ENCODE measurements around the gene G6PC1. TPM values are rescaled to one million over a fixed set of nuclear protein-coding genes. Genes with fewer than 3 reads are reported as not detected.

The G6PC1 gene
- total and polyA plus RNA-seq, 2 of the 13 experiments (the other 11 are each of a cell fraction or from before 2014, with no cell fraction given): 1.7 to 37.9 TPM

DNA sequence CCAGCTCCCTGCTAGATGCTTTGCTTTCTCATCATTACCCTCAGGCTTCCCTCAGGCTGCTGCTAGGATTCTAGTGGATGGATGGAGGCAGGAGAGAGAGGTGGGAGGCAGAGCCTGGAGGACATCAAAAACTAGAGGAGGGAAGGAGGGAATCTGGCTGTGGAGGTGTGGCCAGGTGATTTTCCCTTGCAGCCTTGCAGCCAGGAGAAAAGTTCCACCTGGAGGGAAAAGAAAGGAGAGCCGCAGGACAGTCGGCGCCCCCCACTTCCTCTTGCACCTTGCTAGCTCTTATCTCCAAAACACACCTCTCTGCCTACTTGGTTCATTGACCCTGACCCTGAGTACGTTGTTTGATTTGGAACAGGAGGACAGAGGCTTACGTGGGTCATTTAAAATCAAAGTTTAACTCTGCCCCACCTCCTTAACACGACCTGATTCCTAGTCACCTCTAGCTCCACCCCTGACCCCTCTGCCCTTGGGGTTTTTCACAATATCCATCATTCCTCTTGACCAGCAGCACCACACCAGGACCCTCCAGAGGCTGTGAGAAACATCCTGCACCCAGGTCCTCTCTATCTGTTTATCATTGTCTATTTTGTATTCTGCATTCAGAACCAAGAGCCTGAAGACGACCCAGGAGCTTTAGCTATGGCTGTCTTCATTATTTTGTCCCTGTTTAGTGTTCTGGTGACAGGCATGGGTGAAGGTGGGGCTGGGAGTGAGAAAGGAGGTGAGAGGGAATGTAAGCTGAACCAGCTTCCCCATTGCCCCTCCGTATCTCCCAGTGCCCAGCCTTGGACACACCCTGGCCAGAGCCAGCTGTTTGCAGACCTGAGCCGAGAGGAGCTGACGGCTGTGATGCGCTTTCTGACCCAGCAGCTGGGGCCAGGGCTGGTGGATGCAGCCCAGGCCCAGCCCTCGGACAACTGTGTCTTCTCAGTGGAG, 33.7 kb upstream of the G6PC1 start (continued):
- no peak for TF ChIP-seq PTBP1 (IDR thresholded peaks at IDR 0.05; ENCODE audit: low read depth, low read length, poor library complexity, severe bottlenecking)
- TF ChIP-seq ZNF878 (CRISPR knock-in tag; IDR thresholded peaks at IDR 0.05): 0 out of 2 replicates have a peak, but pooled peaks have one; percentile 56
- TF ChIP-seq, protein P1, sequence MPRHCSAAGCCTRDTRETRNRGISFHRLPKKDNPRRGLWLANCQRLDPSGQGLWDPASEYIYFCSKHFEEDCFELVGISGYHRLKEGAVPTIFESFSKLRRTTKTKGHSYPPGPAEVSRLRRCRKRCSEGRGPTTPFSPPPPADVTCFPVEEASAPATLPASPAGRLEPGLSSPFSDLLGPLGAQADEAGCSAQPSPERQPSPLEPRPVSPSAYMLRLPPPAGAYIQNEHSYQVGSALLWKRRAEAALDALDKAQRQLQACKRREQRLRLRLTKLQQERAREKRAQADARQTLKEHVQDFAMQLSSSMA (CRISPR knock-in tag; IDR thresholded peaks at IDR 0.05): no peak
- TF ChIP-seq NR1H2 (CRISPR knock-in tag; IDR thresholded peaks at IDR 0.05; ENCODE audit: borderline replicate concordance, low read depth): no peak
- TF ChIP-seq, protein P2, sequence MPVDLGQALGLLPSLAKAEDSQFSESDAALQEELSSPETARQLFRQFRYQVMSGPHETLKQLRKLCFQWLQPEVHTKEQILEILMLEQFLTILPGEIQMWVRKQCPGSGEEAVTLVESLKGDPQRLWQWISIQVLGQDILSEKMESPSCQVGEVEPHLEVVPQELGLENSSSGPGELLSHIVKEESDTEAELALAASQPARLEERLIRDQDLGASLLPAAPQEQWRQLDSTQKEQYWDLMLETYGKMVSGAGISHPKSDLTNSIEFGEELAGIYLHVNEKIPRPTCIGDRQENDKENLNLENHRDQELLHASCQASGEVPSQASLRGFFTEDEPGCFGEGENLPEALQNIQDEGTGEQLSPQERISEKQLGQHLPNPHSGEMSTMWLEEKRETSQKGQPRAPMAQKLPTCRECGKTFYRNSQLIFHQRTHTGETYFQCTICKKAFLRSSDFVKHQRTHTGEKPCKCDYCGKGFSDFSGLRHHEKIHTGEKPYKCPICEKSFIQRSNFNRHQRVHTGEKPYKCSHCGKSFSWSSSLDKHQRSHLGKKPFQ (CRISPR knock-in tag; IDR thresholded peaks at IDR 0.05; ENCODE audit: insufficient replicate concordance): peak; percentile 77
- TF ChIP-seq NCOA2 (CRISPR knock-in tag; IDR thresholded peaks at IDR 0.05): peak; percentile 86
- TF ChIP-seq ZNF10 (CRISPR knock-in tag; IDR thresholded peaks at IDR 0.05; ENCODE audit: borderline replicate concordance, low read depth): no peak
- TF ChIP-seq PRPF4 (IDR thresholded peaks at IDR 0.05; ENCODE audit: low read depth, low read length, poor library complexity, severe bottlenecking): no peak
- 0 out of 2 replicates have a peak, but pooled peaks have one; percentile 43 for TF ChIP-seq ZNF331 (CRISPR knock-in tag; IDR thresholded peaks at IDR 0.05)
- TF ChIP-seq, protein P3, sequence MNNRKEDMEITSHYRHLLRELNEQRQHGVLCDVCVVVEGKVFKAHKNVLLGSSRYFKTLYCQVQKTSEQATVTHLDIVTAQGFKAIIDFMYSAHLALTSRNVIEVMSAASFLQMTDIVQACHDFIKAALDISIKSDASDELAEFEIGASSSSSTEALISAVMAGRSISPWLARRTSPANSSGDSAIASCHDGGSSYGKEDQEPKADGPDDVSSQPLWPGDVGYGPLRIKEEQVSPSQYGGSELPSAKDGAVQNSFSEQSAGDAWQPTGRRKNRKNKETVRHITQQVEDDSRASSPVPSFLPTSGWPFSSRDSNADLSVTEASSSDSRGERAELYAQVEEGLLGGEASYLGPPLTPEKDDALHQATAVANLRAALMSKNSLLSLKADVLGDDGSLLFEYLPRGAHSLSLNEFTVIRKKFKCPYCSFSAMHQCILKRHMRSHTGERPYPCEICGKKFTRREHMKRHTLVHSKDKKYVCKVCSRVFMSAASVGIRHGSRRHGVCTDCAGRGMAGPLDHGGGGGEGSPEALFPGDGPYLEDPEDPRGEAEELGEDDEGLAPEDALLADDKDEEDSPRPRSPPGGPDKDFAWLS (CRISPR knock-in tag; IDR thresholded peaks at IDR 0.05; ENCODE audit: borderline replicate concordance): 0 out of 2 replicates have a peak, but pooled peaks have one; percentile 73
- TF ChIP-seq ZNF660 (CRISPR knock-in tag; IDR thresholded peaks at IDR 0.05; ENCODE audit: borderline replicate concordance, low read depth): no peak
- peak; percentile 55; the same call in 1 of the 2 replicates for TF ChIP-seq ERF (CRISPR knock-in tag; IDR thresholded peaks at IDR 0.05)
- TF ChIP-seq KAT8 (CRISPR knock-in tag; IDR thresholded peaks at IDR 0.05): 0 out of 2 replicates have a peak, but pooled peaks have one; percentile 18
- no peak for TF ChIP-seq ZNF451 (CRISPR knock-in tag; IDR thresholded peaks at IDR 0.05)
- TF ChIP-seq, protein P4, sequence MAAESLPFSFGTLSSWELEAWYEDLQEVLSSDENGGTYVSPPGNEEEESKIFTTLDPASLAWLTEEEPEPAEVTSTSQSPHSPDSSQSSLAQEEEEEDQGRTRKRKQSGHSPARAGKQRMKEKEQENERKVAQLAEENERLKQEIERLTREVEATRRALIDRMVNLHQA (CRISPR knock-in tag; IDR thresholded peaks at IDR 0.05): no peak
- no peak for TF ChIP-seq ZNF816 (CRISPR knock-in tag; IDR thresholded peaks at IDR 0.05; ENCODE audit: borderline replicate concordance)
- peak; percentile 94 for TF ChIP-seq MIXL1 (CRISPR knock-in tag; IDR thresholded peaks at IDR 0.05)
- 0 out of 2 replicates have a peak, but pooled peaks have one; percentile 6 for TF ChIP-seq SP4 (CRISPR knock-in tag; IDR thresholded peaks at IDR 0.05)
- TF ChIP-seq GFI1 (CRISPR knock-in tag; IDR thresholded peaks at IDR 0.05; ENCODE audit: borderline replicate concordance): peak; percentile 98
- TF ChIP-seq KDM6A (CRISPR knock-in tag; IDR thresholded peaks at IDR 0.05; ENCODE audit: low read depth): peak; percentile 80; the same call in 1 of the 2 replicates
- TF ChIP-seq GATA4 (IDR thresholded peaks at IDR 0.05; ENCODE audit: borderline replicate concordance, low read depth): peak; percentile 87; the same call in 1 of the 2 replicates
- TF ChIP-seq, protein P5, sequence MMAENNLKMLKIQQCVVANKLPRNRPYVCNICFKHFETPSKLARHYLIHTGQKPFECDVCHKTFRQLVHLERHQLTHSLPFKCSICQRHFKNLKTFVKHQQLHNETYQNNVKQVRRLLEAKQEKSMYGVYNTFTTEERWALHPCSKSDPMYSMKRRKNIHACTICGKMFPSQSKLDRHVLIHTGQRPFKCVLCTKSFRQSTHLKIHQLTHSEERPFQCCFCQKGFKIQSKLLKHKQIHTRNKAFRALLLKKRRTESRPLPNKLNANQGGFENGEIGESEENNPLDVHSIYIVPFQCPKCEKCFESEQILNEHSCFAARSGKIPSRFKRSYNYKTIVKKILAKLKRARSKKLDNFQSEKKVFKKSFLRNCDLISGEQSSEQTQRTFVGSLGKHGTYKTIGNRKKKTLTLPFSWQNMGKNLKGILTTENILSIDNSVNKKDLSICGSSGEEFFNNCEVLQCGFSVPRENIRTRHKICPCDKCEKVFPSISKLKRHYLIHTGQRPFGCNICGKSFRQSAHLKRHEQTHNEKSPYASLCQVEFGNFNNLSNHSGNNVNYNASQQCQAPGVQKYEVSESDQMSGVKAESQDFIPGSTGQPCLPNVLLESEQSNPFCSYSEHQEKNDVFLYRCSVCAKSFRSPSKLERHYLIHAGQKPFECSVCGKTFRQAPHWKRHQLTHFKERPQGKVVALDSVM (CRISPR knock-in tag; IDR thresholded peaks at IDR 0.05): peak; percentile 16
- peak; percentile 81 for TF ChIP-seq NFIC (IDR thresholded peaks at IDR 0.05; ENCODE audit: low read length)

Data from HepG2 (cell line).